GDM1 (cell line): ENCODE results near the gene MTERF4.

Experiments
- DNase-seq: peaks from one replicate; lab custom pipeline; 2025; lab: John Stamatoyannopoulos, UW

MTERF4 gene

DNA sequence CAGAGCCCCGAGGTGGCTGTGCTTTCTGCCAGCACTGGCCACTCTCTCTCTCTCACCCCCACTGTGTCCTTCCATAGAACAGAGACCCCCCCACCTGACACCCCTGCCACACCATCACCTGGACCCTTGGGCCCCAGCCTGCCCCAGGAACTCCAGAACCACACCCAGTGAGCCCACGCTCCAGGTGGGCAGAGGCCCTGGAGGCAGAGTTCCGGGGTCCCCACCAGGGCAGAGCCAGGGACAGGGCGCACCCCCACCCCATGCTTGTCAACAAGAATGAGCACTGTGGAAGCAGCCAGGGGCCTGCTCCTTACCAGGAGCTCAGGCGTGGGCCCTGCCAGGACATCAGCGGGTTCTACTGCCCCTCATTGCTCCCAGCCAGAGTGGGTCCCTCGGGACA lies 32.6 kb upstream of the MTERF4 start:
- no peak for DNase-seq

DNA sequence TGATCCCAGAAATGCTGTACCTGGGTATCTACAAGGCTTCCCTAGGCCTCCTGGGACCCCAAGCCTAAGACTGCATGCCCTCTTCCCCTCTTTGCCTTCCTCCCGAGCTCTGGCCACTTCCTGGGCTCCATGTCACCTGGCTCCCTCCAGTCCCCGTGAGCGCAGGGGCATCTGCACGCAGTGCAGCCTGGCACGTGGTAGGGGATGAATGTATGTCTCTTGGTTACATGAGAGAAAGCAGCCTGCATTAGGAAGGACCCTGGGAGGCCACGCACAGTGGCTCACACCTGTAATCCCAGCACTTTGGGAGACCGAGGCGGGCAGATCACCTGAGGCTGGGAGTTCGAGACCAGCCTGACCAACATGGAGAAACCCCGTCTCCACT lies 31.3 kb upstream of the MTERF4 start:
- DNase-seq = no peak

DNA sequence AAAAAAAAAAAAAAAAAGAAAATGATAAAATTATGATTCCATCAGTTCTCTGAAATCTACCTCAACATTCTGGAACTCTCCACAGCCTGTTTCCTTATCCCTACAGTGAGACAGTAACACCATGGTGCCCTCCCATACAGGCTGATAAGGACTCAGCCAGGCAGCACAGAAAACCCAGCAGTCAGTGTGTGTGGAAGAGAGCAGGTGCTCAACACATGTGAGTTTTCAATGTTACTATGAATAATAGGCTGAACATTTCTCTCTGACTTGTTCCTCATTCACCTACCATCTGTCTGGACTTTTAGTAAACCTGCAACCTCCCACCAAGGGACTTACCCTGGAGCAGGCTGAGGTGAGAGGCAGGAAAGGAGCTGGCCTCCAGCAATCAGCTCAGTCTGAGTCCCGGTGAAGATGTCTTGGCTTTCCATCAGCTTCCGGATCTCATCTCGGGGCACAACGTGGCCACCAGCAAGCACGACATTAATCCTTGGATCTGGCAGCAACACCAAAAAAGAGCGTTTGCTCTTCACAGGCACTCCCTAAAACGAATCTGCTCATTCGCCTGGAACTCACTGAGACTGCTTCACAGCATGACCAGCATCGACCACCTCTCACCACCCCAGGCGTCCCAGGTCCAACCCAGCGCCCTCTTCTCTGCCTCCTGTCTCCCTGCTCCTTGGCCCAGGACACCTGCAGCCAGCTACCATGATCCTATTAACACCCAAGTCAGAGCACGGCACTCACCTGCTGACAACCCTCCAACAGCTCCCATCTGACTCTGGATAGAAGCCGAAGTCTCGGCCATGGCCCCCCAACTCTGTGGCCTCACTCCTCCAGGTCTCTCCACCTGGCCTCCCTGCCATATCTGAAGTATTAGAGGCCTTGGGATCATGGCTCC lies 30.7 kb upstream of the MTERF4 start:
- DNase-seq = no peak

DNA sequence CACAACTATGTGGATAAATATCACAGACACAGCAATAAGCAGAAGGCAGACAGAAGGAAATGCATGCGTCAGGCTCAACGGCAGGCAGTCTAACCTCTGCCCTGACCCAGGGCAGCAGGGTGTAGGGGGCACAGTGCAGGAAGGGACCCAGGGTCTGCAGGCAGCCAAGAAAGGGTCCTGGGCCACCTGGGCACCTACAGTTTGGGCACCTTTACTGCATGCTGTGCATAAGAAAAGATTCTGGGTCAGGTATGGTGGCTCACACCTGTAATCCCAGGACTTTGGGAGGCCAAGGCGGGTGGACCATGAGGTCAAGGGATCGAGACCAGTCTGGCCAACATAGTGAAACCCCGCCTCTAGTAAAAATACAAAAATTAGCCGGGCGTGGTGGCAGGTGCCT lies 29.4 kb upstream of the MTERF4 start:
- DNase-seq = no peak

DNA sequence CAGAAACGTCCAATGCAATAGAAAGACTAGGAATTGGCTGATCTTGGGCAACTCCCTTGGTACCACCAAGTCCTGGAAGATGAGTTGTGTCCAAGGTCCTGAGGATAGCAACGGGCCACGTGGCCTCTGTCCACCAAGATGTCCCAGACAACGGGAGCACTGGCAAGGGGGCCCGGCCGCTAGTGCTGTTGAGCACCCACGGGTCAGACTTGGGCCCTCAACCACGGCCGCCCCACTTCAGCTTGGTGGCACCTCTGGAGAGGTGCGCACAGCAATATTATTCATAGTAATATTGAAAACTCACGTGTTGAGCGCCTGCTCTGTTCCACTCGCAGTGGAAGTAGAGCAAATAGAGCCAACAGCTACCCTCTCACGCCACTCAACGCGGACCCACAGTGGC lies 28.2 kb upstream of the MTERF4 start:
- DNase-seq = no peak

DNA sequence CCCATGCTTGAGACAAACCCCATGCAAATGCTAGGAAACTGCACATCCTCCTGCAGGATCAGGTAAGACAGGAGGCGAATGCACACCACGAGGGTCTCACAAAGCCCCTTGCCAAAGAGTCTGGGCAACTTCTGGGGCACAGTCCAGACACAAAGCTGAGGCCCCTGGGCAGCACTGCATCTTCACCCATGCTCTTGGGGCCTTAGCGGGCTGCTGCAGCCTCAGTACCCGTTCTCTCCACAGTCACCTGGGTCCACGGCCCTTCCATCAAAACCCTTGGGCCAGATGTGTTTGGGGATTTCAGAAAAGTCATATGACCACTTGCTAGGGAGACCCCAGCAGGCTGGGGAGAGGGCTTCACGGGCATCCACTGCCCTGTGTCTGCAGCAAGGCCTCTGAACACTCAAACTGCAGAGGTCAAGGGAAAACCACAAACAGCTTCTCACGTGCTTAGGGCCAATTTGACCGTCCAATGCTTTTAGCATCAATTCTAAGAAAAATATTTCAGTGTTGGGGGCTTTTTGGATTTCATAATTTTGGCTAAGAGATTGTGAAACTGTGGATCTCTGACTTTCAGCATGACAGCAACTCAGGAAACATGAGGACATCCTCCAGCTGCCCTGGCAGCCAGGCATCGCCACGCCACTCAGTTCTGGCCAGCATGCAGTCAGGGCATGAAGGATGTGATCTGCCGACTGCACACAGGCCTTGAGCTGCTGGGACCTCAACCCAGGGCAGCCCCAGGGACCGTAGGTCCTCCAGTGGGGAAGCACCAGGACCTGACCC lies 27.2 kb upstream of the MTERF4 start:
- DNase-seq = no peak

DNA sequence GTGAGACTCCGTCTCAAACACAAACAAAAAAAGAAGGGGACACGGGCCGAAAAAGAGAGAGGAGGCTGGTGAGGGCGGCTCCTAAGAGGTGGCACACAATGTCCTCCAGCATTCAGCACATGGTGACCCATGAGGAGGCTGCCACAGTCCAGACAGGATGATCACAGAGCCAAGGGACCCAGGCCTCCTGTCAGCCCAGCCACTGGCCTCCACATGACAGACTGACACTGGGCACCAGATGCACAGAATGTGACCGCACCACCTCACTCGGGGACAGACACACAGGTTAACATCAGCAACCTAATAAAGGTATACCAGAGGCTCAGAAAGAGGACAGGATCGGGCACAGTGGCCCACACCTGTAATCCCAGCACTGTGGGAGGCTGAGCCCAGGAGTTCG lies 26.2 kb upstream of the MTERF4 start:
- no peak for DNase-seq

DNA sequence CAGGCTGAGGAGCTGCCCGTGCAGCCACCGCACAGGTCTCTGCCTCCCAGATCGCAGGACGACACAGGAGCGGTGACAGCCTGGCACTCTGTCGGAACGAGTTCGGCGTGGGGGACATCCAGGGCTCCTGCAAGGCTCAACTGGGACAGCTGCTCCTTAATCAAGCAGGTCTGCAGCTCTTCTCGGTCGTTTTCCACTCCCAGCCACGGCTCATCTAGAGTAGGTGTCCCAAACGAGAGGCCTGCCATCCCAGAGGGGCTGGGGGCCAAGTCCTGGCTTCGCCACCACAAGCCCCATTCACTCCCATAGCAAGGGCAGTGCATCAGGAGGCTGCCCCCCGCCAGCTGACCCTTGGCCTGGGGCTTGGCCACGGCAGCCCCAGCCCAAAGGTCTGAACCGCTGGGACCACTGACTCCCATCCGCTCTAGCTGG lies 24.7 kb upstream of the MTERF4 start:
- DNase-seq = no peak

DNA sequence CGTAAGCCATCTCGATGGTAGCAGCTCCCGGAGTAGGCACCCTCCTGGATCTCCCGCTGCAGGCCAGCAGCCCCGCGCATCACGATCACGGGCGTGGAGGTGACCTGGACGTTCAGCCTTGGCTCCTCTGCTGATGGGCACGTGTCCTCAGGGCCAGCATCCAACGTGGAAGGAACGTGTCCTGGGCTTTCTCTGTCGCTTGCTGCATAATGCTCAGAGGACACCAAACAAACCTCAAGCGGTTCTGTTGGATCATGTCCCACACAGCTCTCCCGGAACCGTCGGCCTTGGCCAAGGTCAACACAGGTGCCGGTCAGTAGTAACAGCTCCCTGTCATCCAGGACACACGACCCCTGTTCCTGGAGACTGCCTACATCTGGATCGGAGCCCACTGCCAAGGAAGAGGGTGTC lies 24.1 kb upstream of the MTERF4 start:
- no peak for DNase-seq

DNA sequence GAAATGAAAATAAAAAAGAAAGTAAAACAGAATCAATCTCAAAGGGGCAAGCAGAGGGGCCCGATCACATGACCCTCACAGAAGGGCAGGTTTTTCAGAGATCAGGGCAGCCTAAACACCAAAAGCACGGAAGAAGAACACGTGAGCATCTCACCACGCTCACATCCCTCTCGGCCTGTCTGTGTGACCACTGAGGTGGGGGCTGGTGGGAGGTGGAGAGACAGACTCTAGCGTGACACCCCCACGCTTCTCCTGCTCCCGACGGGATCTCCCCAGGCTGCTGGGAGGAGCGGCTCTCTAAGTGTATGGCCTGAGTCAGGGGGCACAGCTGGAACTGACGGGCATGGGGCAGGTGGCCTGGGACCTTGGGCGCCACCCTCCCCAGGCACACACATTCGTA lies 23.5 kb upstream of the MTERF4 start:
- no peak for DNase-seq

DNA sequence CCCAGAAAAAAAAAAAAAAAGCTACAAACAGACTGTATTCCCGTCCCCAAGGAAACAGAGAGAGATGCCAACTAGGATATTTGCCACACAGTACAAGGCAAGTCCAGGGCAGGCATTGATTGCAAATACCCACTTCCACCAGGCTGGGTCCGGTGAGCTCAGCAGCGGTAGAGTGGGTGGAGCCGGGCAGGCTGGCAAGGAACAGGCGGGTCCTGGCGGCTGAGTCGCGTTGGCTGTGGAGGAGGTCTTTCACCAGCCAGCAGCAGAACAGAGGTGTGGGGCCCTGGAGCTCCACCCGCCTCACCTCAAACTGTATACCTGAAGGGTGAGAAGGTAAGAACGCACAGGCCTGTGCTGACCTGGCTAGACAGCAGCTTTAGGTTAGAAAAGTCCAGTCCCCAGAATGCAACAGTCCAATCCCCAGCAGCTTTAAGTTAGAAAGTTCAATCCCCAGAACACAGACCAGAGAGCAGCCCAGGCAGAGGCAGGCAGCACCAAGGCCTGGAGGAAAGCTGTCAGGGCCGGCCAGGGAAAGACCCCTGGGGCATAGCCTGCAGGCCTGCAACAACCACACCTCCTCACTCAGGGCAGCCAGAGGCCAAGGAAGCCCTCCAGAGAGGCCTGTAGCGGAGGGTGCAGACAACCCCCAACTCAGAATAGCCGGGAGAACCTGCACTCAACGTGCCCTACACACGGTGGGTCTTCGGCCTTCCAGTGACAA lies 21.9 kb upstream of the MTERF4 start:
- no peak for DNase-seq

DNA sequence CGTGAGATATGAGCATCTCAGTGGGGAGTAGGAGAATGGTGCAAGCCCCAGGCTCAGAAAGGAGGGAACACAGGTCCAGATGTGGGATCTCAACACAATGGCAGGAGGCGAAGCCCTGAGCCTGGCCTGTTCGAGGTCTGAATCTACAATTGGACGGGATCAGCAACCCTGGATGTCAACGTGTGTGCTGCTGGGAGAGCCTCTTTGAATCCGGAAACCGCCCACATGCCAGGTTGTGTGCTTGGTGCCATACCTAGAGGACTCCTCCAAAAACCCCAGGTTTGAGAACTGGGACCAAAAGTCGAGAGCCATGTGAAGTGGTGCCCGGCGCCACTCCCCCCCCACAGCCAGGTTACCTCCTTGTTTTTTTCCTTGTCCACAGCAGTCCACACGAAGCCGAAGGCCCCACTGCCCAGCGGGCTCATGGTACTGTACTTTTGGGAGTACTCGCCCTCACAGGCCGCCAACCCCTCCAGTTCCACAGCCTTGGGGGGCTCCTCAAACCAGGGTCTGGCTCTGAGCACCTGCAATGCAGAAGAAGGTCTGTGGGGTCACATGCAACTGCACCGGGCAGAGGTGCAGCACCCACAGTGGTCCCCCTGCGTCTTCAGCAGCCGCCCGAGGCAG lies 20.4 kb upstream of the MTERF4 start:
- DNase-seq = no peak

DNA sequence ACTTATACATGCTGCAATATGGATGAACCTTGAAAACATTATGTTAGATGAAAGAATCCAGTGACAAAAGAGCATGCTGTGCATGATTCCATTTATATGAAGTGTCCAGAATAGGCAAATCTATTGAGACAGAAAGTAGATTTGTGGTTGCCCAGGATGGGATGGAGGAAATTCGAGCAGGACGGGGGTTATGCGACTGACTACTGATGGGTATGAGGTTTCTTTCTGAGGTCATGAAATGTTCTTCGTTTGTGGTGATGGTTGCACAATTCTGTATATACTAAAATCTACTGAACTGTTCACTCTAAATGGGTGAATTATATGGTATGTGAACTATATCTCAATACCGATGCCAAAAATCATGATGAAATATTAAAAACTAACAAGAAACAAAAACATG lies 18.9 kb upstream of the MTERF4 start:
- DNase-seq = no peak

DNA sequence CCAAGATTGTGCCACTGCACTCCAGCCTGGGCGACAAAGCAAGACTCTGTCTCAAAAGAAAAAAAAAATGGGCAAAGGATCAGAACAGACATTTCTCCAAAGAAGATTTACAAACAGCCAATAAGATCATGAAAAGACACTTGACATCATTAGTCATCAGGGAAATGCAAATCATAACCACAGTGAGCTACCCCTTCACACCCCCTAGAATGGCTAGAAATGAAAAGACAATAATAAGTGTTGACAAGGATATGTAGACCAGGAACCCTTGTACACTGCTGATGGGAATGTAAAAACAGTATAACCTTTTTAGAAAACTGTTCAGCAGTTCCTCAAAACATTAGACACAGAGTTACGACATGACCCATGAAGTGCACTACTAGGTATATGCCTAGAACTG lies 18.4 kb upstream of the MTERF4 start:
- DNase-seq = no peak

DNA sequence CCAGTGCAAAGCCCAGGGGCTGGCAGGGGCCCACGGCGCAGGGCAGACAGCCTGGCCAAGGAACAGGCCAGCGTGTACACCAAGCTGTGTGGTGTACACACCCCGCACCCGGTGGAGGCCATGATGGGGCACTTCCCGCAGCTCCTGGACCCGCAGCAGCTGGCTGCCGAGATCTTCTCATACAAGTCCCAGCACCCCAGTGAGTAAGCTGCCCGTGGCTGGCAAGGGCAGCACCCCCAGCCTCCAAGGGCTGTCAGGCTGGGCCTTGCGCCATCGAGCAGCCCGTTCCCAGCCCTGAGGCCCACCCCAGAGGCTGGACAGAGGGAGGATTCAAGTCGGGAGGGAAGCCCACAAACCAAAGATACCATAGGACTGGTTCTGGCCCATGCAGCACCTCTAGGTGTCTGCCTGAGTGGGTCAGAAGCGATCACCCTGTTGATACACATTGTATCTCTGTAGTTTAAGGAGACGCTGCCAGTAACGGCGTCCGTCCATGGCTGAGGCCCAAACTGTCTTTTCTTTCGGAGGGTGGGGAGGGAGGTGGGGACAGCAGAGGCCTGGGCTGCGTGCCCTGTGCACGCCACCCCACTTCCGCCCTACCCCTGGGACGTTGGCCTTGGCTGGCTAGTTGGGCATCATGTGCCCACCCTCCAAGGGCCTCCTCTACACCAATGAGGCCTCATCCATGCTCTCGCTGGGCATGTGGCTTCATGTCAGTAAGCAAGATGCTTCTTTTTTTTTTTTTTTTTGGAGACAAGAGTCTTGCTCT lies 16.8 kb upstream of the MTERF4 start:
- DNase-seq = no peak

DNA sequence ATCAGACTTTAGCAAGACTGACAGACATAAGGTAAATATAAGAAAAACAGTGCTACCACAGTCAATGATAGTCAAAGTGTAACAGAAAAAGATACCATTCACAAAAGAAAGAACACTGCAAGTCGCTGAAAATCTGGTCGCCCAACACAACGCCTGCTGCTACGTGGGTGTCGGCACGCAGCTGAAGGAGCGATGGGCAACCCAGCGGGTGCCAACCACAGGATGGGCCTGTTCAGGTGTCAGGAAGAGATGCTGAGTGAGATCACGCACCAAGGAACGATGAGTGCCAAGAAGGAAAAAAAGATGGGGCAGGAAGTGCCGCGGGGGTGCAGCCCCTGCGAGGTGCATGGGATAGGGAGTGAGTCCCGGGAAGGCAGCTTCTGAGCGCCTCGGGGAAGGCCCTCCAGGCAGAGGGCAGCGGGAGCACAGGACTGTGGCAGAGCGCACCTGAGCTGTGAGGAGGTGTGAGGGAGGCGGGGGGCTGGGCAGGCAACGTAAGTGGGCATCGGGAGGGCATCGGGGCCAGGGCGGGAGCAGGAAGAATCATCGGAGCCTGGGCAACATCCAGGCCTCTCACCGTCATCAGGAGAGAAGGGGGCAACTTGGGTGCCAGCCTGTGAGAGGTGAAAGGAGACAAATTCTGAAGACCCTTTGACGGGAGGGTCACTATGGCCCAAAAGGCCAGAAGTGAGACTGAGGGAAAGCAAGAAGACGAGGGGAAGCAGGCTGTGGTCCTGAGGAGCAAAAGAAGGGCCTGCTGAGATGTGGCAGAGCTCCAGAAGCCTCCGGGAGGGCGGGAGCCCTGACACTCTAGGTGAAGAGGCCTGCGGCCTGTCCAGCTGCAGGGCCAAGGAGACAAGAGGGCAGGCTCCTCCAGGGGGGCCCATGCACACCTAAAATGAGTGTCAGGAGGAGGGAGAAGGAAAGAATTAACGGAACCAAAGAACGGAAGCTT lies 14.8 kb upstream of the MTERF4 start:
- no peak for DNase-seq

DNA sequence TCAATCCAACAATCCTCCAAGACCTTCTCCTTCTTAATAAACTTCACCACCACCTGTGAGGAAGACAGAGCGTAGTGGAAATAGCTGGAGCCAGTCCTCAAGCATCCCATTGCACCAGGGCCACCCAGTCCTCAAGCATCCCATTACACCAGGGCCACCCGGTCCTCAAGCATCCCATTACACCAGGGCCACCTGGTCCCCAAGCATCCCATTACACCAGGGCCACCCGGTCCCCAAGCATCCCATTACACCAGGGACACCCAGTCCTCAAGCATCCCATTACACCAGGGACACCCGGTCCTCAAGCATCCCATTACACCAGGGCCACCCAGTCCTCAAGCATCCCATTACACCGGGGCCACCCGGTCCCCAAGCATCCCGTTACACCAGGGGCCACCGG lies 13.3 kb upstream of the MTERF4 start:
- DNase-seq = no peak

DNA sequence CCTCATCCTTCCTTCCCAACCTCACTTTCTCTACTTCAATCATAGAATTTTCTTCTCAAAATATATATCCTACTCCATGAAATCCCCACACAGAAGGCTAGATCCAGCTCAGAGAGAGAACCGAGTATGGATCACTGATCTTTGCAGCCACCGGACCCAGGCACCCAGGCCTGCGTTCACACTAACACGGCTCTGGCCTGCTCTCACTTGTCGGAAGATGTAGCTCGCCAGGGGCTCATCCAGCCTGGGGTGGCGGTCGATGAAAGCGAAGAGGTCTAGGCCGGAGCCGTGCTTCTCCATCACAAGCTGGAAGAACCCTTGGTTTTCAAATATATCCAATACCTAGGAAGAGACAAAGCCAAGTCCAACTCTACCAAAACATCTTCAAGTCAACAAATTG lies 12.7 kb upstream of the MTERF4 start:
- no peak for DNase-seq

DNA sequence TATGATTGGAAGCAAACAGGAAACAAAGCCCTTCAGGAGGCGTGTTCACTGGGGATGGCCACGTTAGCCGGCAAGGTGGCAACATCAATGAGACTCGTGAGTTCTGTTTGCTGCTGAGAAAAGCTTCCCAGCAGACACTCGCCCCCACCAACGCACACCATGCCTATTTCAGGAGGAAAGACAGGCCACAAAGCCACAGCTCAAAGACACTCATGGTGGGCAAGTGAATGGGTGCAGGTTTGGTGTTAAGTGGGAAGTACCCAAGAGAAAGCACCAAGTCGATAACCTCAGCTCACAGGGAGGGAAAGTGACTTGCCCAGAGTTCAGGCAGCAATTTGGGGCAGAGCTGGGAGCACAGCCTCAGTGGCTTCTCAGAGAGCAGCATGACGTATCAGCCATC lies 10.5 kb upstream of the MTERF4 start:
- DNase-seq = no peak

DNA sequence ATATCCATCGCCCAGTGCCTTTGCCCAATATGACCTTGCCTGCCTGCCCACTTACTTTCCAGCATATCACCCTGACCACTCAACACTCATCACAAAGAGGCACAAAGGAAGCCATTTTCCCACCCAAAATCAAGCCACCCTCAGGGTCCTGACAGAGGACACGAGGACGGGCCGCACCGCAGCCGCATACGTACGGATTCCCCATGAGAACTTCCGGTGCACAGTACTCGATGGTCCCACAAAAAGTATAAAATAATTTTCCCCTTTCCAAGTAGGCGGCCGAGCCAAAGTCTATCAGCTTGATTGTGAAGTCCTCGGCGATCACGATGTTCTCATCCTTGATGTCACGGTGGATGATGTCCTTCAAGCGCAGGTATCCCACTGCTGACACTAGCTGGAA lies 10.0 kb upstream of the MTERF4 start:
- DNase-seq = no peak
